Neural cell (in vitro differentiated cells): Measurements from ENCODE around the gene SLC4A3. TPM values are rescaled to one million over a fixed set of nuclear protein-coding genes. Genes with fewer than 3 reads are reported as not detected.

ENCODE experiments used
- H2AFZ ChIP-seq: fragments of 200-600, 300-800 bp; sonication (generic), shearing (Covaris generic); 2 replicates; pipeline ENCODE4 v1.6.0; 2014; ENCODE audit warnings: low read depth, mild to moderate bottlenecking, antibody characterized with exemption, low read length, moderate library complexity
- H3F3A ChIP-seq: fragments of 200-600 bp; shearing (Covaris generic); 2 replicates; pipeline ENCODE4 v1.6.1; 2016; ENCODE audit warnings: mild to moderate bottlenecking, moderate library complexity, mixed read lengths, antibody characterized with exemption, low read length; ENCODE audit not compliant: insufficient read depth, poor library complexity, severe bottlenecking
- H3K27ac ChIP-seq: fragments of 200-600, 300-800 bp; sonication (generic), shearing (Covaris generic); 2 replicates; pipeline ENCODE4 v1.5.1; 2014; ENCODE audit warnings: mild to moderate bottlenecking, low read length, moderate library complexity
- H3K27me3 ChIP-seq: fragments of 300-800, 200-600 bp; sonication (generic), shearing (Covaris generic); 2 replicates; pipeline ENCODE4 v1.6.0; 2014; ENCODE audit warnings: mild to moderate bottlenecking, low read depth, low read length, moderate library complexity; ENCODE audit not compliant: insufficient read depth
- H3K36me3 ChIP-seq: fragments of 300-800, 200-600 bp; sonication (generic), shearing (Covaris generic); 2 replicates; pipeline ENCODE4 v1.5.1; 2014; ENCODE audit warnings: mild to moderate bottlenecking, antibody characterized with exemption, low read length, moderate library complexity; ENCODE audit not compliant: insufficient read depth
- H3K4me2 ChIP-seq: fragments of 300-800, 200-600 bp; sonication (generic), shearing (Covaris generic); 2 replicates; pipeline ENCODE4 v1.6.0; 2014; ENCODE audit warnings: mild to moderate bottlenecking, low read length
- H3K4me3 ChIP-seq: fragments of 300-800, 200-600 bp; sonication (generic), shearing (Covaris generic); 2 replicates; pipeline ENCODE4 v1.5.1; 2014; ENCODE audit warnings: mild to moderate bottlenecking, low read length, moderate library complexity
- H3K79me2 ChIP-seq: fragments of 200-600 bp; shearing (Covaris generic); replicated peaks from 2 replicates; pipeline ENCODE4 v1.6.0; 2014; ENCODE audit warnings: mild to moderate bottlenecking, low read length, moderate library complexity; ENCODE audit not compliant: insufficient read depth
- H3K9ac ChIP-seq: fragments of 300-800, 200-600 bp; sonication (generic), shearing (Covaris generic); 2 replicates; pipeline ENCODE4 v1.6.1; 2016; ENCODE audit warnings: mild to moderate bottlenecking, low read length, mixed read lengths
- H3K9me2 ChIP-seq: fragments of 200-600 bp; shearing (Covaris generic); 2 replicates; pipeline ENCODE4 v1.6.1; 2016; ENCODE audit warnings: mild to moderate bottlenecking, low read length, mixed read lengths; ENCODE audit not compliant: insufficient read depth
- H3K9me3 ChIP-seq: fragments of 200-600, 300-800 bp; sonication (generic), shearing (Covaris generic); 2 replicates; pipeline ENCODE4 v1.6.1; 2016; ENCODE audit warnings: mild to moderate bottlenecking, mixed run types, low read length, moderate library complexity, mixed read lengths
- H4K20me1 ChIP-seq: fragments of 200-600 bp; shearing (Covaris generic); 2 replicates; pipeline ENCODE4 v1.6.1; 2016; ENCODE audit warnings: mild to moderate bottlenecking, mixed run types; ENCODE audit not compliant: insufficient read depth
- CTCF ChIP-seq: fragments of 450-650 bp; IDR thresholded peaks from 2 replicates; pipeline ENCODE4 v1.5.1; 2014; ENCODE audit warnings: antibody characterized with exemption, mild to moderate bottlenecking, moderate library complexity; ENCODE audit not compliant: poor library complexity, severe bottlenecking
- EP300 ChIP-seq: fragments of 450-650 bp; conservative IDR thresholded peaks from 2 replicates; pipeline ENCODE4 v1.6.1; 2014; ENCODE audit warnings: antibody characterized with exemption, mild to moderate bottlenecking, moderate library complexity; ENCODE audit not compliant: poor library complexity, severe bottlenecking
- EZH2 ChIP-seq: fragments of 200-600, 300-800 bp; shearing (Covaris generic), sonication (generic); IDR thresholded peaks from 2 replicates; pipeline ENCODE4 v1.6.1; 2014; ENCODE audit warnings: antibody characterized with exemption, low read length, borderline replicate concordance, mild to moderate bottlenecking; ENCODE audit not compliant: insufficient read depth, poor library complexity, severe bottlenecking
- MXI1 ChIP-seq: fragments of 450-650 bp; conservative IDR thresholded peaks from 2 replicates; pipeline ENCODE4 v1.6.1; 2014; ENCODE audit warnings: antibody characterized with exemption, mild to moderate bottlenecking; ENCODE audit not compliant: poor library complexity, severe bottlenecking
- POLR2AphosphoS5 ChIP-seq: IDR thresholded peaks from 2 replicates; pipeline ENCODE4 v1.6.1; 2012
- RAD21 ChIP-seq: fragments of 450-650 bp; conservative IDR thresholded peaks from 2 replicates; pipeline ENCODE4 v1.6.1; 2014; ENCODE audit warnings: antibody characterized with exemption, mild to moderate bottlenecking, moderate library complexity
- REST ChIP-seq: IDR thresholded peaks from 2 replicates; pipeline ENCODE4 v1.6.1; 2012; ENCODE audit warnings: borderline replicate concordance
- SMC3 ChIP-seq: fragments of 450-650 bp; conservative IDR thresholded peaks from 2 replicates; pipeline ENCODE4 v1.6.1; 2014; ENCODE audit warnings: antibody characterized with exemption, mild to moderate bottlenecking, moderate library complexity; ENCODE audit not compliant: poor library complexity
- TAF1 ChIP-seq: IDR thresholded peaks from 2 replicates; pipeline ENCODE4 v1.6.1; 2012; ENCODE audit warnings: low read depth
- polyA plus RNA-seq: library from polyadenylated mRNA; depleted of rRNA; stranded (reverse); fragments of >200 nt; gene quantifications from 2 replicates; pipeline ENCODE4 v1.2.3, GENCODE V29; 2014

The SLC4A3 gene
- polyA plus RNA-seq, 1 donor from 2014 or later = 18.7 TPM

- Histone ChIP-seq H3K9me3 (no peaks in the 10 kb centered on the region), H3K36me3 (no peaks in the 10 kb centered on the region), H3K9ac (no peak overlapping the region), H2AFZ (no peak overlapping the region), H3K9me2 (no peaks in the 10 kb centered on the region), H3K27me3 (no peaks in the 10 kb centered on the region), H4K20me1 (no peaks in the 10 kb centered on the region), H3K4me2 (no peak overlapping the region), H3K4me3 (no peak overlapping the region), H3K27ac (no peak overlapping the region), H3F3A (no peaks in the 10 kb centered on the region), H3K79me2 (no peaks in the 10 kb centered on the region)
- no peak for TF ChIP-seq SMC3
Measured at GRCh38 chr2:219595256-219595655, 32.2 kb upstream of the SLC4A3 start.

- peak overlapping the region; percentile 75 for H3K4me3 ChIP-seq
- H3K9me3 ChIP-seq = no peaks in the 10 kb centered on the region
- no peaks in the 10 kb centered on the region for H3K79me2 ChIP-seq
- peak overlapping the region; percentile 51 for H2AFZ ChIP-seq
- no peaks in the 10 kb centered on the region for H4K20me1 ChIP-seq
- peak overlapping the region; percentile 70 for H3K4me2 ChIP-seq
- no peaks in the 10 kb centered on the region for H3F3A ChIP-seq
- peak overlapping the region; percentile 85 for H3K27ac ChIP-seq
- H3K9ac ChIP-seq = peak overlapping the region; percentile 83
- TF ChIP-seq REST = no peak
- TF ChIP-seq POLR2AphosphoS5 = no peak
- TF ChIP-seq EP300 = no peak
- TF ChIP-seq EZH2 = no peak
- no peak for TF ChIP-seq MXI1
- TF ChIP-seq SMC3 = no peak
- no peak for TF ChIP-seq CTCF
- TF ChIP-seq RAD21 = no peak
- TF ChIP-seq TAF1 = no peak
- no peaks in the 10 kb centered on the region for H3K27me3 ChIP-seq
- H3K9me2 ChIP-seq = no peaks in the 10 kb centered on the region
- no peaks in the 10 kb centered on the region for H3K36me3 ChIP-seq
Measured at GRCh38 chr2:219596954-219597551, 30.4 kb upstream of the SLC4A3 start.
